ENCODE measurements around the gene GDF2.

Gene GDF2

GRCh38 chr10:47351899-47352815 lies 29.9 kb downstream of the GDF2 start:
- no peak for DNase-seq (ENCODE audit: low read depth in 2 of 2)

GRCh38 chr10:47353351-47353750 lies 31.1 kb downstream of the GDF2 start:
- no peak for DNase-seq (ENCODE audit: low read depth in 2 of 2)

GRCh38 chr10:47354165-47354564 lies 31.9 kb downstream of the GDF2 start:
- DNase-seq (ENCODE audit: low read depth in 2 of 2) = no peak

DNA sequence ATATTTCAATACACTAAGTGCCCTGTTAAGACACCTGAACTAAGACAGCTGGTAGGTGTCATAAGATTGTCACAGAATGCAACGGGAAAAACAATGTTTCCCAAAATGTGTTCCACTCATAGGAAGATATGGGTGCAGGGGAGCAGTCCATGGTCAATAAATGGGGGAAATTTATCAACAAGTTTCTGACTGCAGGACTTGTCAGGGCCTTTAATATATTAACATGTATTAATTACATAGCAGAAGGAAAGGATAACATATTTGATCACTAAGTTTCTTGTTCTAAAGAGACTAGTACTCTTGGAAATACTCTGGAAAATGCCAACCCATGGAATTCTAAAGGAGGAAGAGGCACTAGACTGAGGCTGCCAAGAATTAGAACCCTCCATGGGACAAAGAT lies 32.6 kb downstream of the GDF2 start:
- no peak for DNase-seq (ENCODE audit: low read depth in 2 of 2)

GRCh38 chr10:47356708-47357107 lies 34.5 kb downstream of the GDF2 start:
- DNase-seq (ENCODE audit: low read depth in 2 of 2) = no peak

DNA sequence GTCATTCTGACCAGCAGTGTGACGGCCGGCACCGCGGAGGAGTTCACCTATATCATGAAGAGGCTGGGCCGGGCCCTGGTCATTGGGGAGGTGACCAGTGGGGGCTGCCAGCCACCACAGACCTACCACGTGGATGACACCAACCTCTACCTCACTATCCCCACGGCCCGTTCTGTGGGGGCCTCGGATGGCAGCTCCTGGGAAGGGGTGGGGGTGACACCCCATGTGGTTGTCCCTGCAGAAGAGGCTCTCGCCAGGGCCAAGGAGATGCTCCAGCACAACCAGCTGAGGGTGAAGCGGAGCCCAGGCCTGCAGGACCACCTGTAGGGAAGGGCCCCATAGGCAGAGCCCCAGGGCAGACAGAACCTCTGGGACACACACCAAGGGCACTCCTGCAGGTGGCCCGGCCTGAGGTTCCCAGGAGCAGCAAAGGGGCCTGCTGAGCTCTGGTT lies 34.9 kb downstream of the GDF2 start:
- DNase-seq (ENCODE audit: low read depth in 2 of 2) = no peak

DNA sequence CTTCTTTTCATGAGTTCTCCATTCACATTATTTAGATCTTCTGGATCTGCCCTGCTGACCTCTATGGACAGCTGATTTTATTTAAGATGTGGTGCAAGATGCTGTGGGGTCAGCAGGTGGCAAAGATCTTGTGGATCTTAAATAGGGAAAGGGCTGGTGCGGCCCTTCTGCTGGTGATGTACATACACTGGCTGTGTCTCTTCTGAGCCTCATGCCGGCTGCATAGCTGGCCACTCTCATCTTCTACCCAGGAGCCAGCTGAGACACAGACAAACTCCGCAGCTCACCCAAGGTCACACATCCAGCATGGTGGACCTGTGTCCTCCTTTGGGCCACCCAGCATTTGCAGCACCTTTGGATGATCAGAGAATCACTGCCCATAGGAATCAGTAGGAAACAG lies 35.7 kb downstream of the GDF2 start:
- no peak for DNase-seq (ENCODE audit: low read depth in 2 of 2)

DNA sequence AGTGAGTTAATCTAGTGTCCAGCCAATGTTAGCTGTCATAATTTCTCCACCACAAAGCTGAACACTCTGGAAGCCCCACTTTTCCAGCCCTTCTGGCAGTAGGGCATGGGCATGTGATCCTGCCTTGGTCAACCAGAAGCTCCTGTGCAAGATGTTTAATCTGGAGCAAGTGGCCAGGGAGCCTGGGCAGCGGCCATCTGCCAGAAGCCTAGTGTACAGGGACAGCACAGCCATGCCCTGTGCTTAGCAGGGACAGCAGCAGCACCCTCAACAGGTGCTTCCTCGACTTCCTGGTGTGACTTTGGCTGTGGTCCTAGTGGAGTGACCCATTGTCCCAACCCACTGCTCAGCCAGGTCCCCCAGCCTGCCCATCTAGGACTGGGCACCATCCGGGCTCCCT lies 36.2 kb downstream of the GDF2 start:
- no peak for DNase-seq (ENCODE audit: low read depth in 2 of 2)

DNA sequence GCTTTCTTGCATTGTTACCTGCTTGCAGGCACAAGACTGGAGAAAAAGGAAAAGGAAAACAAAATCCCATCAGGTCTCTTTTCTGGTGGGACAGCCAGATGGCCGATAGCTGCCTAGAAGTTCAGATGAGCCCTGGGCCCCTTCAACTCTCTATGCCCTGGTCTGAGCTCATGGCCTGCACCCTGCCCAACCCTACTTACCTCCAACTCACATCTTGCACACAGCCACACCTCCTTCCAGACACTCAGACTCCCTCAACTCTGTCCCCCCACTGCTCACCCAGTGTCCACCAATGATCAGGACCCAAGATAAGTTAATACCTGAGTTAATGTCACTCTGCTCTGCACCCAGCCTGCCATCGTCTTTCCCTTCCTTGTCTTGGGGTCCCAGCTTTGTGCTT lies 36.8 kb downstream of the GDF2 start:
- DNase-seq (ENCODE audit: low read depth in 2 of 2) = no peak

GRCh38 chr10:47359626-47360418 lies 37.6 kb downstream of the GDF2 start:
- no peak for DNase-seq (ENCODE audit: low read depth in 2 of 2)

- DNase-seq (ENCODE audit: low read depth in 2 of 2) = no peak
Observed at GRCh38 chr10:47360419-47361040, 38.3 kb downstream of the GDF2 start.

DNA sequence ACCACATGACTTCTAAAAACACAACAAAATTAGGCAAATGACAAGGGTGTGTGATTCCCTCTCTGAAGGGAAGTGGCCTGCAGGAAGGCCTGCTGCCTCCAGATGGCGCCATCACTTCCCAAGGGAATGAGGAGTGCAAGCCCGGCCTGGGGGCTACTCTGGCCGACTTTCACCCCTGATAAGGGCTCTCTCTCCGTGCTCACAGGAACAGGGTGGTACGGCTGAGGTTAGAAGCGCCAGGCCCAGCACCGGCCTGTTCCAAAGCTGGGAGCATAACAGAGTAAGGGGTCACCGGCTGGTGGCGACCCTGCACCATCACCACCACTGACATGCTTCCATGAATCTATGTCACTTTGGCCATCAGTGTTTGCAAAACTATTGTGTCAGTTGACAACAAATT lies 39.0 kb downstream of the GDF2 start:
- DNase-seq (ENCODE audit: low read depth in 2 of 2) = no peak

- DNase-seq (ENCODE audit: low read depth in 2 of 2) = no peak
Observed at GRCh38 chr10:47362199-47362598, 39.9 kb downstream of the GDF2 start.

GRCh38 chr10:47363781-47364180 lies 41.5 kb downstream of the GDF2 start:
- no peak for DNase-seq (ENCODE audit: low read depth in 2 of 2)

GRCh38 chr10:47364366-47364765 lies 42.1 kb downstream of the GDF2 start:
- DNase-seq (ENCODE audit: low read depth in 2 of 2) = no peak

DNA sequence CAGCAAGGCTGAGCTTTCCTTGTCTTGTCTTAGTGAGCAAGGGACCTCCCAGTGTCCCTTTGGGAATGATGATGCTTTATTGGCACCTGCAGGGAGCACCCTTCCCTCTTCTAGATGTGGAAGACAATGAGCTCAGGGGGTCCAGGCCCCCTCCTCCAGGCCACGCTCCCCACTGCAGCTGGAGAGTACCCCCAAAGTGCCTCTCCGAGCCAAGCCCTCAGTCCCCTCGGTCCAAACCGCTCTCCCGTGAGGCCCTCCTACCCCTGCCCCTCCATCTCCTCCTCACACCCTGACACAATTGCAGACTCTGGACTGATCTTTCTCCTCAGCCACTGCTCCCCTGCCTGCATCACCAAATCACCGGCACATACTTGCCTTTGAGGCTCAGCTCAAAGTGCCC lies 42.7 kb downstream of the GDF2 start:
- DNase-seq (ENCODE audit: low read depth in 2 of 2) = no peak

DNA sequence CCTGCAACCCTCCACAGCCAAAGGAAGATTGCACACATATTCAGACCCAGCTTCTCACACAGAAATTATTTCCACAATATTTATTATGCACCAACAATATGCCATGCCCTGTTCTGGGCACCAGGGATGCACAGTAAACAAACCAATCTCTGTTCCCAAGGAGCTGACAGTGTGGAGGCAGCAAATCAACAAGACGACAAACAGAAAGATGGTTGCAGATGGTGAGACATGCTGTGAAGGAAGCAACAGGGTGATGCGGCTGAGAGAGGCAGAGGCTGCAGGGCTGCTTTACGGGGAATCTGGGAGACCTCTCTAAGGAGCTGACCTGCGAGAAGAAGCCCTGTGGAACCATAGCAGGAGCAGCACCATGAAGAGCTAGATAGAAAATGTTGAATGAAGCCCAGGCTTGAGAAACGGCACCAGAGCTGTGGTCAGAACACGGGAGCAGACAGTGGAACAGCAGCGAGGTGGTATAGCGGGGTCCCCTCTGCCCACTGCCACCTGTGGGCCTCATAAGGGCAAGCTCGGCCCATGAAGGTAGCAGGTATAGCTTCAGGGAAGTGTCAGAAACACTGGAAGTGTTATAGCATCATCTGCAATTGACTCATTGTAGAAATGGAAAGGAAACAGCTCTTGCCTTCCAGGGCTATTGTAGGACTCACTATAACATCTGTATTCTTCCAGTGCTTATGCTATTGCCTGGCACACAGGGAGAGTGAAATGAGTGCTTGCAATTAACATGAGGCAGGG lies 43.4 kb downstream of the GDF2 start:
- no peak for DNase-seq (ENCODE audit: low read depth in 2 of 2)

DNA sequence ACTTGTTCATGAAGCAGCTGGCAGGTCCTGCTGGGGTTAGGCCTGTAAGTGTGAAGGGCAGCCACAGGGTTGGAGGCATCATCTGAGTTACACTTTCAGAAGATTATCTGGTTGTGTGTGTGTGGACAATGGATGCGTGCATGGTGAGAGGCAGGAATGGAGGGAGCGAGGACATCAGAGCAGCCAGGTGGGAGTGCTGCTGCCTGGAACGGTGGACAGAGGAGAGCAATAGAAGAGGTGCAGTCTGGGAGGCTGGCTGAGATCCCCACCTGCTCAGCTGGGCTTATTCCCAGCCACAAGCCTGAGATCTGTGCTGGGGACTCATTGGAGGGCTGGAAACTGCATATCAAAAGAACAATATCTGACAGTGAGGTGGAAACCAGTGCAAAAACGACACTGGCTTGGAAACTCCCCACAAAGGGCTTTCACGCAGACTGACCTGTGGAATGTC lies 44.0 kb downstream of the GDF2 start:
- DNase-seq (ENCODE audit: low read depth in 2 of 2) = no peak

GRCh38 chr10:47366731-47367460 lies 44.6 kb downstream of the GDF2 start:
- no peak for DNase-seq (ENCODE audit: low read depth in 2 of 2)

GRCh38 chr10:47367646-47368045 lies 45.4 kb downstream of the GDF2 start:
- DNase-seq (ENCODE audit: low read depth in 2 of 2) = no peak

Data from stimulated activated CD8-positive, alpha-beta memory T cell treated with anti-CD3 and anti-CD28 coated beads, Interleukin-7, amount 100 ng/mL, for 4 hours (primary cell).